Stomach (tissue), 9 donors: ENCODE data around the gene CCND1. TPM values are rescaled to one million over a fixed set of nuclear protein-coding genes. Genes with fewer than 3 reads are reported as not detected.
A peak's percentile ranks its signal among the peaks of the same experiment; 100 is the strongest.

Source experiments
- DNase-seq, 2 donors: peaks; one replicate each; pipeline versions ENCODE4 v3.0.0 to v3.0.0-alpha.2; 2013 to 2019
- H3K27ac ChIP-seq, 5 donors: fragments of 200-600 bp in 4 of 5; sonication (generic) in 4 of 5; one replicate each; pipeline ENCODE4 v1.5.1; 2013 to 2019; ENCODE audit warnings: mild to moderate bottlenecking in 1 of 5, moderate library complexity in 1 of 5
- H3K27me3 ChIP-seq, 3 donors: fragments of 200-600 bp; sonication (generic); one replicate each; pipeline ENCODE4 v1.5.1; 2017 to 2019; ENCODE audit warnings: mixed run types in 1 of 3
- H3K36me3 ChIP-seq, 4 donors: fragments of 200-600 bp; sonication (generic); 1 replicate in 3 of 4; 2 replicates in 1 of 4; pipeline ENCODE4 v1.5.1; 2016 to 2019
- H3K4me1 ChIP-seq, 4 donors: fragments of 200-600 bp; sonication (generic); one replicate each; pipeline ENCODE4 v1.5.1; 2016 to 2019
- H3K4me3 ChIP-seq, 4 donors: fragments of 200-600 bp; sonication (generic) in 3 of 4; one replicate each; pipeline ENCODE4 v1.5.1; 2016 to 2019; ENCODE audit warnings: mild to moderate bottlenecking in 1 of 4
- H3K9me3 ChIP-seq, 4 donors: fragments of 200-600 bp; sonication (generic); one replicate each; pipeline ENCODE4 v1.5.1; 2016 to 2019
- CTCF ChIP-seq, 7 experiments: fragments of 450-650 bp in 4 of 7; fragments of 200-600 bp in 3 of 7; sonication (generic) in 3 of 7; IDR thresholded peaks; one replicate each; pipeline ENCODE4 v1.5.1; 2016 to 2019; ENCODE audit warnings: antibody characterized with exemption in 7 of 7, control low read depth in 2 of 7, mild to moderate bottlenecking in 1 of 7
- EP300 ChIP-seq: sonication (generic); formaldehyde crosslinking; IDR thresholded peaks from one replicate; pipeline ENCODE4 v1.6.1; 2017; ENCODE audit warnings: antibody characterized with exemption
- POLR2A ChIP-seq, 4 donors: fragments of 450-650 bp; IDR thresholded peaks; one replicate each; pipeline ENCODE4 v1.6.1; 2016; ENCODE audit warnings: antibody characterized with exemption in 4 of 4, control low read depth in 2 of 4, mild to moderate bottlenecking in 1 of 4, moderate library complexity in 1 of 4
- POLR2AphosphoS5 ChIP-seq, 3 donors: sonication (generic); formaldehyde crosslinking; IDR thresholded peaks; one replicate each; pipeline ENCODE4 v1.6.1; 2016; ENCODE audit warnings: antibody characterized with exemption in 3 of 3
- WGBS, 5 donors: extraction: QIAGEN DNeasy Blood & Tissue Kit in 3 of 5; methylation state at CpG; one replicate each; pipeline versions ENCODE4 v1.1.5 to v1.1.7; 2013 to 2018; 5-methylcytosine and 5-hydroxymethylcytosine counted together
- intact Hi-C: fragments of 100-400 bp; cut with DNase I; formaldehyde crosslinking; loops from one replicate; pipeline ENCODE4 v1.15.1; 2023; ENCODE audit warnings: low total_unique reads
- polyA plus RNA-seq, 3 donors: library from polyadenylated mRNA; stranded (reverse); fragments of 200-250 nt; gene quantifications; one replicate each; pipeline ENCODE4 v1.2.3, GENCODE V29; 2013
- total RNA-seq, 5 donors: library from RNA; depleted of rRNA; stranded (reverse); fragments of >200 nt; gene quantifications; one replicate each; pipeline versions ENCODE4 v1.1.0 to v1.2.3, GENCODE V29; 2014 to 2016
- donor health status: healthy with polysubstance abuse.
- donor health status: Bipolar disorder and iron deficiency.
- donor health status: healthy.

CCND1 gene
- total and polyA plus RNA-seq, 8 donors, result 17.6 to 293 (median 55.1) TPM

- peaks cover 17 to 43% (median 36%) of the 10 kb centered on the region in 4 donors for H3K4me1 ChIP-seq
- H3K27me3 ChIP-seq, result no peaks in the 10 kb centered on the region
- H3K4me3 ChIP-seq, result no peak overlapping the region
- TF ChIP-seq POLR2A (IDR thresholded peaks at IDR 0.05) (no peak), POLR2AphosphoS5 (IDR thresholded peaks at IDR 0.05) (no peak), CTCF (IDR thresholded peaks at IDR 0.05) (no peak), EP300 (no peak)
- H3K27ac ChIP-seq, result no peak overlapping the region
- 84 to 89% (median 88%) methylated on average over 10 of the region's 10 CpGs for WGBS, 5 donors
- peaks cover 13 to 60% (median 52%) of the 10 kb centered on the region in 4 donors for H3K36me3 ChIP-seq
- H3K9me3 ChIP-seq, result no peaks in the 10 kb centered on the region
- intact Hi-C loops, result no loop called here
- DNase-seq, result no peak
Measured at GRCh38 chr11:69671734-69672465, 30.9 kb downstream of the CCND1 start.

DNA sequence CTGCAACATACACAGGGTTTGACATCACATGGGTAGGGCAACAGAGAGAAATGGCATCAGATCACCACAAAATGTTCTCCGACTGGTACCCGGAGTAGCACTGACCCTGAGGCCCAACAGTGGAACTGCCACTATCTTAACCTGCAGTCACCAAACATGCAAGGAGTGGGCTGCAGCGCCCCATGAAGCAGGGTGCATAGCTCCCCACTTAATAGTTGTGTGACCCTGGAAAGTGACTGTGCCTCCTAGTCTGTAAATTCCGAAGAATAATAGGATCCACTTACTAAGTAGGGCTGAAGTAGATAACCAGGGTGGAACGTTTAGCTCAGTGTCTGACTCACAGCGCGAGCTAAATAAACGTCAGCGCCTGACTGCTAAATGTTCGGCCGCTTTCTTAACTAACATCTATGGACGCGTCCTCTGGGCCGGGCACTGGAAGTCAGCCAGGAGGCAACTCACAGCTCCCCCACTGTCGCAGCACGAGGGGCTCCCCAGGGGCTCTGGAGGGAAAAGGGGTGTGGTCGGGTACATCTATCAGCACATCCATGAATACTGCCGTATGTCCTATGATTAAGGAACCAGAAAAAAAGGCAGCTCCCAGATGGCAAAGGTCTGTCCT lies 33.4 kb downstream of the CCND1 start:
- no peak for TF ChIP-seq POLR2A (IDR thresholded peaks at IDR 0.05)
- no peak for TF ChIP-seq EP300
- no peak for TF ChIP-seq POLR2AphosphoS5 (IDR thresholded peaks at IDR 0.05)
- no peak for TF ChIP-seq CTCF (IDR thresholded peaks at IDR 0.05)
- H3K4me3 ChIP-seq, result peak overlapping the region; percentile 95 to 99 (median 96)
- intact Hi-C loops, result no loop called here
- H3K27ac ChIP-seq, result peak overlapping the region; percentile 89 to 96 (median 93)
- H3K9me3 ChIP-seq, result no peaks in the 10 kb centered on the region
- peaks cover 17 to 43% (median 34%) of the 10 kb centered on the region in 4 donors for H3K4me1 ChIP-seq
- no peaks in the 10 kb centered on the region for H3K27me3 ChIP-seq
- peaks cover 8 to 37% (median 32%) of the 10 kb centered on the region in 4 donors for H3K36me3 ChIP-seq
- WGBS, 5 donors, result 8 to 18% (median 12%) methylated on average over 17 to 18 of the region's 18 CpGs
- peak; percentile 50 to 67 for DNase-seq

DNA sequence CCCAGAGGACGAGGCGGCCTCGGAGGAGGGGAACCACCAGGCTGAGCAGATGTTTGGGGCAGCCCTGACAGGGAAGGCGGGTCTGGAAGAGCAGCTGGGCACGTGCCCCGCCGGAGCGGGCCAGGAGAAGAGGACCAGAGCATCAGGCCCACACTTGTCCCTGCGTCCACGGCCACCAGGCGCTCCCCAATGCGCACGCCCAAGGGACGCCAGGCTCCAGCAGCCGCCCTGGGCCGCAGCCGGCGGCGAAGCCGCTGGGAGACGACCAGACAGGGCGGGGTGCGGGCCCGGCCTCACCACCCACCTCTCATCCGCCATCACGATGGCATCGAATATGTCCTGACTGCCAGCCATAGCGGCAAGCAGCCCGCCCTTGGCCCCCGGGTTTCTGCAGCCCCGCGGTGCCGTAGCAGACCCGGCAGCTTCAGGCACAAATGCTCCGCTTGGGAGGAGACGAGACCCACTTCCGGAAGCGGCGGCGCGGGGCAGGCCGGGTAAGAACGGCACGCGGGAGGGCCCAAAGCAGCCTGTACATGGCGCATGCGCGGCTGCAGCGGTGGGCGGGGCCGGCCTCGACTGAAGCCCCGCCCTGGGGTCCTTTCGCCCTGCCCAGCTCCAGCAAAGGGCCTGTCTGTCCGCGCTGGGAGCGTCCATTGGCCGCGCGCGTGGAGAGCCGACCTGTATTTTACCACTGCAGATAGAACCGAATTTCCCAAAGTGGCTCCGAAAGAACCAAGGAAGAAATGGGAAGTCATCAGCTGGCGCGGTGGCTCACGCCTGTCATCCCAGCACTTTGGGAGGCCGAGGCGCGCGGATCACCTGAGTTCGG lies 34.1 kb downstream of the CCND1 start, which contains the start of gene LTO1:
TSS of gene LTO1 (minus strand) at position 468 of the 829 bp plus-strand sequence. CDS start at position 354, 114 bp downstream.
- 2 to 4% (median 3%) methylated on average over 40 to 72 of the region's 72 CpGs for WGBS, 5 donors
- peak within 1 kb of the TSS; percentile 89 to 96 (median 93) for H3K27ac ChIP-seq
- no peaks in the 10 kb centered on the region for H3K27me3 ChIP-seq
- intact Hi-C loops, result no loop called here
- peaks cover 14 to 40% (median 30%) of the 10 kb centered on the region in 4 donors for H3K4me1 ChIP-seq
- no peaks in the 10 kb centered on the region for H3K9me3 ChIP-seq
- TF ChIP-seq POLR2A (IDR thresholded peaks at IDR 0.05) (no peak), CTCF (IDR thresholded peaks at IDR 0.05) (peak in 1 of 7 experiments; percentile 15), EP300 (no peak), POLR2AphosphoS5 (IDR thresholded peaks at IDR 0.05) (peak; percentile 93 to 98 (median 97))
- DNase-seq, result peak; percentile 98 to 99
- H3K4me3 ChIP-seq, result peak within 1 kb of the TSS; percentile 95 to 99 (median 96)
- H3K36me3 ChIP-seq, result peaks cover 8 to 30% (median 27%) of the 10 kb centered on the region in 4 donors

- peaks cover 0 to 4% (median 3%) of the 10 kb centered on the region in 4 donors for H3K36me3 ChIP-seq
- 33 to 53% (median 48%) methylated on average over 2 of the region's 2 CpGs for WGBS, 5 donors
- H3K4me3 ChIP-seq, result no peak overlapping the region
- H3K27me3 ChIP-seq, result no peaks in the 10 kb centered on the region
- intact Hi-C loops, result no loop called here
- TF ChIP-seq POLR2A (IDR thresholded peaks at IDR 0.05) (no peak), CTCF (IDR thresholded peaks at IDR 0.05) (no peak), EP300 (no peak), POLR2AphosphoS5 (IDR thresholded peaks at IDR 0.05) (no peak)
- no peak overlapping the region for H3K27ac ChIP-seq
- no peaks in the 10 kb centered on the region for H3K9me3 ChIP-seq
- no peak for DNase-seq
- H3K4me1 ChIP-seq, result peaks cover 13 to 25% (median 22%) of the 10 kb centered on the region in 4 donors
Measured at GRCh38 chr11:69677749-69678148, 36.8 kb downstream of the CCND1 start.
